ENCODE measurements around the gene UBL4A. TPM values are rescaled to one million over a fixed set of nuclear protein-coding genes. Genes with fewer than 3 reads are reported as not detected.

UBL4A gene
- total and polyA plus RNA-seq, 2 of the 13 experiments (the other 11 are each of a cell fraction or from before 2014, with no cell fraction given): 16.8 to 25.5 TPM

DNA sequence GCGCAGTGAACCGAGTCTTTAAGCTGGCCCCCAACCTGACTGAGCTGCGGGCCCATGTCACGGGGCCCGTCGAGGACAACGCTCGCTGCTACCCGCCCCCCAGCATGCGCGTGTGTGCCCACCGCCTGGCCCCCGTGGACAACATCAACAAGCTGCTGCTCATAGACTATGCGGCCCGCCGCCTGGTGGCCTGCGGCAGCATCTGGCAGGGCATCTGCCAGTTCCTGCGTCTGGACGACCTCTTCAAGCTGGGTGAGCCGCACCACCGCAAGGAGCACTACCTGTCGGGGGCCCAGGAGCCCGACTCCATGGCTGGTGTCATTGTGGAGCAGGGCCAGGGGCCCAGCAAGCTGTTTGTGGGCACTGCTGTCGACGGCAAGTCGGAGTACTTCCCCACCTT lies 26.1 kb downstream of the UBL4A start (continued):
- no peak for TF ChIP-seq ZNF24 (IDR thresholded peaks at IDR 0.05)
- no peak for TF ChIP-seq NFIB (CRISPR knock-in tag; IDR thresholded peaks at IDR 0.05; ENCODE audit: borderline replicate concordance)
- TF ChIP-seq ZNF138 (CRISPR knock-in tag; IDR thresholded peaks at IDR 0.05; ENCODE audit: low read depth): no peak
- no peak for TF ChIP-seq SP1 (IDR thresholded peaks at IDR 0.05)
- no peak for TF ChIP-seq SP1 (CRISPR knock-in tag; IDR thresholded peaks at IDR 0.05)
- TF ChIP-seq TFDP1 (CRISPR knock-in tag; IDR thresholded peaks at IDR 0.05; ENCODE audit: borderline replicate concordance): no peak

- 0 out of 2 replicates have a peak overlapping the region, but pooled peaks have one; percentile 39 for H3K9ac ChIP-seq (ENCODE audit: insufficient read depth, low read depth, low read length)
- FAIRE-seq: no peak
Observed at GRCh38 chrX:154459832-154460231, 26.6 kb downstream of the UBL4A start.

More at GRCh38 chrX:154459832-154460231, 26.6 kb downstream of the UBL4A start:
- H3K4me1 ChIP-seq (ENCODE audit: insufficient read depth, low read length): 0 out of 2 replicates have a peak, but pooled peaks cover 4% of the 10 kb centered on the region
- CTCF ChIA-PET (ENCODE audit: low intra/inter-chr PET ratio, low total read pairs): interaction anchor here (1.0 kb wide), 1 partner anchor 74 kb away, joined by 4 read pairs; no protein-coding TSS in a partner anchor
- H3K27me3 ChIP-seq (ENCODE audit: control insufficient read depth in 1 of 2, insufficient read depth in 2 of 2, low read length in 2 of 2): no peaks in the 10 kb centered on the region
- no peak overlapping the region for H3K27ac ChIP-seq (ENCODE audit: extremely low read length, insufficient read depth, low read length)
- no peak for DNase-seq (ENCODE audit: low spot score)
- WGBS (ENCODE audit: low lambda C conversion rate): no CpG with 5 or more reads among the region's 14 CpGs
- POLR2A ChIA-PET: interaction anchor here (1.2 to 1.6 kb wide), 2 partner anchors 48 to 89 kb away, joined by 3 to 6 read pairs; partner anchors contain the start of gene TAFAZZIN
- H3K9me3 ChIP-seq (ENCODE audit: low read length): no peaks in the 10 kb centered on the region
- H3K36me3 ChIP-seq (replicated peaks in 1 of 2; ENCODE audit: control insufficient read depth in 1 of 2, insufficient read depth in 2 of 2, low read length in 2 of 2): peaks cover 0 to 4% of the 10 kb centered on the region in 2 experiments; a peak in 3 of 5 replicates
- TF ChIP-seq AKAP8 (CRISPR knock-in tag; IDR thresholded peaks at IDR 0.05) (no peak), ZNF687 (CRISPR knock-in tag; IDR thresholded peaks at IDR 0.05) (peak; percentile 21; the same call in 1 of the 2 replicates)
- ATAC-seq: no peak
- intact Hi-C loops (cut with micrococcal nuclease; ENCODE audit: unreplicated experiment) (no loop called here), in situ Hi-C loops (cut with HindIII; ENCODE audit: extremely low pct_ligation_motif_present, low pct_unique_long_range_greater_than_20kb) (no loop called here)
- no peak overlapping the region for H2AFZ ChIP-seq (ENCODE audit: low read length)
- peak overlapping the region in 2 of 3 experiments; percentile 79 to 87; a peak in 3 of 6 replicates for H3K4me3 ChIP-seq (replicated peaks in 1 of 3; ENCODE audit: insufficient read depth in 1 of 3, low read depth in 2 of 3, low read length in 3 of 3)
- no TSS peak for BruUV-seq (replicated peaks)
- no peaks in the 10 kb centered on the region for H4K20me1 ChIP-seq (ENCODE audit: insufficient read depth, low read length)
- peaks cover 9% of the 10 kb centered on the region for H3K79me2 ChIP-seq (ENCODE audit: insufficient read depth, low read length)
- H3K4me2 ChIP-seq (ENCODE audit: low read depth, low read length): peak overlapping the region; percentile 73
